Cardiac muscle cell (in vitro differentiated cells and primary cell): ENCODE results near the gene YPEL1. TPM values are rescaled to one million over a fixed set of nuclear protein-coding genes. Genes with fewer than 3 reads are reported as not detected.

Experiments
- DNase-seq, 2 donors: peaks; one replicate each; pipeline versions ENCODE4 v3.0.0 to v3.0.0-alpha.2; 2010 to 2017; ENCODE audit warnings: low read depth in 1 of 2, low spot score in 1 of 2
- H3K27ac ChIP-seq: fragments of 200-600 bp; sonication (generic); 2 replicates; pipeline ENCODE4 v1.5.1; 2016
- H3K27me3 ChIP-seq: fragments of 200-600 bp; sonication (generic); 2 replicates; pipeline ENCODE4 v1.6.0; 2016; ENCODE audit warnings: control low read depth
- H3K36me3 ChIP-seq: fragments of 200-600 bp; sonication (generic); 2 replicates; pipeline ENCODE4 v1.5.1; 2016; ENCODE audit warnings: control low read depth
- H3K4me1 ChIP-seq: fragments of 200-600 bp; sonication (generic); 2 replicates; pipeline ENCODE4 v1.8.1; 2017; ENCODE audit warnings: low read depth, mild to moderate bottlenecking, mixed run types
- H3K4me3 ChIP-seq: fragments of 200-600 bp; sonication (generic); 2 replicates; pipeline ENCODE4 v1.5.1; 2016; ENCODE audit warnings: mild to moderate bottlenecking
- H3K9me3 ChIP-seq: fragments of 200-600 bp; sonication (generic); 2 replicates; pipeline ENCODE4 v1.5.1; 2017; ENCODE audit warnings: low read depth, mild to moderate bottlenecking, control low read depth
- polyA plus RNA-seq: library from polyadenylated mRNA; unstranded; fragments of >200 nt; fragmentation: Nextera tagmentation; extraction: Ambion mirVana; gene quantifications from 2 replicates; pipeline ENCODE4 v1.2.1, GENCODE V29; 2016
- total RNA-seq: library from RNA; depleted of rRNA; stranded (reverse); fragments of >200 nt; gene quantifications from 2 replicates; pipeline ENCODE4 v1.2.3, GENCODE V29; 2016
- TF ChIP-seq, protein P1 (sequence below): IDR thresholded peaks from 2 replicates; pipeline ENCODE4 v1.5.1; 2012; ENCODE audit warnings: low read depth, mild to moderate bottlenecking, low read length

The YPEL1 gene
- total and polyA plus RNA-seq, 2 experiments from 2014 or later, result 20.4 to 22.4 TPM

DNA sequence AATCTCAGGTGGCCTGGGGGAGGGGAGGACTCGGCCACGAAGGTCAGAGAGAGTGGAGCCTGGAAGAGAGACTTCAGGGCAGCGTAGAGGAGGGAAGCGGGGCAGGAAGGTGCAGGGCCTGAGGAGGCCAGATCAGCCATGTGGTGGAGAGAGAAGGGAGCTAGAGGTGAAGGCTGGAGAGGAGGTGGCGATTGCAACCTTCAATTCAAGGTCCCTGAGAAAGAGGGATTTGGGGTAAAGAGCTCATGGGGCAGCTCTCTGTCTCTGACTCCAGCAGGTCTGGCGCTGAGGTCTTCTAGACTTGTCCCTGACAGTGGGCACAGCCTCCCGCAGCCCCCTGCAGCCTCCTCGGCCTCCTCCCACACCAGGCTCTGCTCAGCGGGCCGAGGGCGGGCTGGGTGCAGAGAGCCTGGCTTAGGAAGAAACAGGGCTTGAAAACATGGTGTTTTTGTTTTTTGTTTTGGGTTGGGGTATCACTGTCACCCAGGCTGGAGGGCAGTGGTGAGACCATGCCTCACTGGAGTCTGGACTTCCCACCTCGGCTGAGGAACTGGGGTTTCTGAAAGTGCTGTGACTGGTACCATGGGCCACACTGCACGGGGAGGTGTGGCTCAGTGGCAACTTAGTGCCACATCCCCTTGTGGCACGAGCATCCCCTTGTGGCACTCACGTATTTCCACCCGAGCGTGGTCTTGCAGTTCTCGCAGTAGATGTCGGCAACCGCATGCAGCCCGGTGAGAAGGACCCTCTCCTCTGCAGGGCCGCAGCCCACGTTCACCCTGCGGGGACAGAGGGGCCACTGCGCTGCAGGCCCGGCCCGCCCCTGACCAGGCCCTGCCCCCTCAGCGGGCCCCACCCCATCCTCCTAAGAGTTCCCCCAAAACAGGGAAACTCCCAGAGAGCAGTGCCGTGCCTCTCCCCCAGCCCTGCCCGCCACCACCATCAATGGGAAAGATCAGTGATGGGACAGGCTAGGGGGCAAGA is 32.6 kb downstream of the YPEL1 start:
- Histone ChIP-seq H3K27ac (no peak overlapping the region), H3K4me1 (peaks cover 7% of the 10 kb centered on the region), H3K4me3 (no peak overlapping the region), H3K9me3 (no peaks in the 10 kb centered on the region), H3K27me3 (no peaks in the 10 kb centered on the region), H3K36me3 (no peaks in the 10 kb centered on the region)
- DNase-seq, result no peak
- TF ChIP-seq, protein P1, sequence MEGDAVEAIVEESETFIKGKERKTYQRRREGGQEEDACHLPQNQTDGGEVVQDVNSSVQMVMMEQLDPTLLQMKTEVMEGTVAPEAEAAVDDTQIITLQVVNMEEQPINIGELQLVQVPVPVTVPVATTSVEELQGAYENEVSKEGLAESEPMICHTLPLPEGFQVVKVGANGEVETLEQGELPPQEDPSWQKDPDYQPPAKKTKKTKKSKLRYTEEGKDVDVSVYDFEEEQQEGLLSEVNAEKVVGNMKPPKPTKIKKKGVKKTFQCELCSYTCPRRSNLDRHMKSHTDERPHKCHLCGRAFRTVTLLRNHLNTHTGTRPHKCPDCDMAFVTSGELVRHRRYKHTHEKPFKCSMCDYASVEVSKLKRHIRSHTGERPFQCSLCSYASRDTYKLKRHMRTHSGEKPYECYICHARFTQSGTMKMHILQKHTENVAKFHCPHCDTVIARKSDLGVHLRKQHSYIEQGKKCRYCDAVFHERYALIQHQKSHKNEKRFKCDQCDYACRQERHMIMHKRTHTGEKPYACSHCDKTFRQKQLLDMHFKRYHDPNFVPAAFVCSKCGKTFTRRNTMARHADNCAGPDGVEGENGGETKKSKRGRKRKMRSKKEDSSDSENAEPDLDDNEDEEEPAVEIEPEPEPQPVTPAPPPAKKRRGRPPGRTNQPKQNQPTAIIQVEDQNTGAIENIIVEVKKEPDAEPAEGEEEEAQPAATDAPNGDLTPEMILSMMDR, result no peak

DNA sequence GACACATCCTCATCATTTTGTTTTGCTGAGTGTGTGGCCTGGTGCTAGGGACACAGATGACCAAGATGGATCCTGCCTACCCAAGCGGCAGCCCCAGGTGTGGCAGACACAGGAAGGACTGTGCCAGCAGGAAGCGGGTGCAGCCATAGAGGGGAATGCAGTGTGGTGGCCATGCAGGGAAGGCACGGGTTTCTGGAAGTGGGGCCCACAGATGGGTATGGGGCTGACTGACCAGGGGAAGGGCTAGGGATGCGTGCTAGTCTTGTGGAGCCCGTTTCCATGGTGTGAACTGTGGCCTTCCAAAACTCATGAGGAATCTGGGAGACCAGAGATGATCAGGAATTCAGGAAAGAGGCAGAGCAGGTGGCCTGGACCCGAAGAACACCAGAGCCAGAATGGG is 33.5 kb downstream of the YPEL1 start:
- DNase-seq, result no peak
- Histone ChIP-seq H3K27ac (no peak overlapping the region), H3K27me3 (no peaks in the 10 kb centered on the region), H3K36me3 (peaks cover 3% of the 10 kb centered on the region), H3K4me3 (no peak overlapping the region), H3K9me3 (no peaks in the 10 kb centered on the region), H3K4me1 (no peaks in the 10 kb centered on the region)
- TF ChIP-seq, protein P1, result no peak

DNA sequence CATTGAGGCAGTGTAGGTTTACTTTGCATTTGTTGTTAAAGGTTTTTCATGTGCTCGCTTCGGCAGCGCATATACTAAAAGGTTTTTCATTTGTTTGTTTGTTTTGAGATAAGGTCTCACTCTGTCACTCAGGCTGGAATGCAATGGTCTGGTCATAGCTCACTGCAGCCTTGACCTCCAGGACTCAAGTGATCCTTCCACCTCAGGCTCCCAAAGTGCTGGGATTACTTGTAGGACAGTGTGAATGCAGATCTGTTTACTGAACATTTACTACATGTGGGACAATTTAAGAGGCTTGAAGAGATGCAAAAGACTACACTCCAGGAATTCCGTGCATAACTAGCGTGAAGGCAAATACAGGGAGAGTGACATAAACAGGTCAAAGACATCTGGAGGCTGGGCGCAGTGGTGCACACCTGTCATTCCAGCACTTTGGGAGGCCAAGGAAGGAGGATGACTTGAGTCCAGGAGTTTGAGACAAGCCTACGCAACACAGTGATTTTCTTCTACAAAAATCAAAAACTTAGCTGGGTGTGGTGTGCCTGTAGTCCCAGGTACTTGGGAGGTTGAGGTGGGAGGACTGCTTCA is 34.1 kb downstream of the YPEL1 start:
- no peaks in the 10 kb centered on the region for H3K4me1 ChIP-seq
- H3K36me3 ChIP-seq, result peaks cover 3% of the 10 kb centered on the region
- H3K27me3 ChIP-seq, result no peaks in the 10 kb centered on the region
- TF ChIP-seq, protein P1, result no peak
- no peaks in the 10 kb centered on the region for H3K9me3 ChIP-seq
- H3K4me3 ChIP-seq, result no peak overlapping the region
- DNase-seq, result no peak
- H3K27ac ChIP-seq, result no peak overlapping the region

DNA sequence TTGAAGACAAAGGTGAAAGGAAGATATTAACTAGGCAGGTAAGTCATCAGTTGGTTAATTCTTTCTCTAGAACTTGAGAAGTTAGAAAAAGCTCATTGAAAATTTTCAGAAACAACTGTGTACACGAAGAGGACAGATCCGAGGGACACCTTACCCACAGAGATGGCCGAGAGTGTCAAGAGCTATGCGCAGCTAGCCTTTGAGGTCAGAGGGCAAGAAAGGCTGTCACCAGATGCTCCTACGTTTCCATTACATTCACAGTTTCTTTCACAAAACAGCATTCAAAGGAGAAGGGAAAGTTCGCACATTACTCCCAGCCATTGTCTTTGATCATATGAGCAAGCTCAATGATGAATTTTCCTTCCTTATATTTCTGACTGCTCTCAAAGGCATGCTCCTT is 34.8 kb downstream of the YPEL1 start:
- TF ChIP-seq, protein P1, result no peak
- Histone ChIP-seq H3K4me3 (no peak overlapping the region), H3K4me1 (no peaks in the 10 kb centered on the region), H3K36me3 (peaks cover 3% of the 10 kb centered on the region), H3K27ac (no peak overlapping the region), H3K27me3 (no peaks in the 10 kb centered on the region), H3K9me3 (no peaks in the 10 kb centered on the region)
- DNase-seq, result no peak

DNA sequence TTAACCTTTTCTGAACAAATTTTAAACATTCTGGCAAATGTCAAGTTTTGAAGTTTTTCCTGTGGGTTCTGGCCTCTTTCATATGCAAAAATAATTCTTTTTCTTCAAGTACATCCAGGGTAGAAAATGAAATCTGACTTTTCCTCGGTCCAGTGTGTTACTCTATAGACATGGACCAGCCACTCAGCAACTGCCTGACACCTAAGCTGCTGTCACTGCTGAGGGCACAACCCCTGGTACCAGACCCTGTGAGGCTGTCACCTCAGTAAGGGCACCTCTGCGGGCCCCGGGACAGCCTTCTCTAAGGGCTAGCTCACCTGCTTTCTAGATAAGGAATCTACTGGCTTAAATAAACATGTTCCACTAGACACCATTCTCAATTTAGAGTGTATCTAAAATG is 36.0 kb downstream of the YPEL1 start:
- TF ChIP-seq, protein P1, result no peak
- no peak for DNase-seq
- Histone ChIP-seq H3K4me3 (no peak overlapping the region), H3K27ac (no peak overlapping the region), H3K27me3 (no peaks in the 10 kb centered on the region), H3K36me3 (peaks cover 3% of the 10 kb centered on the region), H3K9me3 (no peaks in the 10 kb centered on the region), H3K4me1 (no peaks in the 10 kb centered on the region)
